GM21528 (cell line): ENCODE data around the gene LTBP4.
A peak's percentile ranks its signal among the peaks of the same experiment; 100 is the strongest.
"Not testable (repeated sequence)": the region's sequence is repeated elsewhere in the genome, so short reads cannot be mapped to it uniquely, and the experiment has no call there.

Source experiments
- ATAC-seq: cut with Tn5 transposase; IDR thresholded peaks from one replicate; pipeline ENCODE4 v1.9.1; 2021; ENCODE audit warnings: mild to moderate bottlenecking, moderate library complexity; ENCODE audit not compliant: unreplicated experiment, low FRiP score

Gene LTBP4

GRCh38 chr19:40571831-40572495 is 29.2 kb upstream of the LTBP4 start:
- ATAC-seq = no peak

GRCh38 chr19:40575326-40575725 is 25.8 kb upstream of the LTBP4 start:
- ATAC-seq = no peak

GRCh38 chr19:40576151-40576584 is 25.0 kb upstream of the LTBP4 start:
- peak; percentile 17 for ATAC-seq

- ATAC-seq = peak; percentile 61
Observed at GRCh38 chr19:40576585-40577451, 24.4 kb upstream of the LTBP4 start, which contains the start of gene SHKBP1. Gene SHKBP1, plus strand, starts transcription at chr19:40576873. Its CDS starts 27 bp downstream, at chr19:40576900.

GRCh38 chr19:40578442-40578908 is 22.7 kb upstream of the LTBP4 start:
- no peak for ATAC-seq

GRCh38 chr19:40580619-40581018 is 20.6 kb upstream of the LTBP4 start:
- no peak for ATAC-seq

- ATAC-seq = no peak
Observed at GRCh38 chr19:40581531-40581930, 19.6 kb upstream of the LTBP4 start.

GRCh38 chr19:40582467-40582866 is 18.7 kb upstream of the LTBP4 start:
- ATAC-seq = no peak

- no peak for ATAC-seq
Observed at GRCh38 chr19:40583283-40583682, 17.9 kb upstream of the LTBP4 start.

GRCh38 chr19:40584007-40584406 is 17.2 kb upstream of the LTBP4 start:
- ATAC-seq = no peak

GRCh38 chr19:40585241-40585981 is 15.8 kb upstream of the LTBP4 start:
- no peak for ATAC-seq

- ATAC-seq = no peak
Observed at GRCh38 chr19:40585982-40586422, 15.2 kb upstream of the LTBP4 start.

- no peak for ATAC-seq
Observed at GRCh38 chr19:40586611-40587010, 14.6 kb upstream of the LTBP4 start.

- ATAC-seq = no peak
Observed at GRCh38 chr19:40588110-40588854, 12.9 kb upstream of the LTBP4 start.

GRCh38 chr19:40588926-40589569 is 12.1 kb upstream of the LTBP4 start:
- no peak for ATAC-seq

- ATAC-seq = no peak
Observed at GRCh38 chr19:40589591-40590429, 11.4 kb upstream of the LTBP4 start.

- ATAC-seq = no peak
Observed at GRCh38 chr19:40590464-40591265, 10.5 kb upstream of the LTBP4 start.

GRCh38 chr19:40591724-40592123 is 9.4 kb upstream of the LTBP4 start:
- ATAC-seq = not testable (repeated sequence)
